Tibial nerve (tissue), 4 donors: ENCODE measurements around the gene PLEKHG4.

Experiments
- EP300 ChIP-seq, 2 donors: sonication (generic); formaldehyde crosslinking; IDR thresholded peaks; one replicate each; pipeline ENCODE4 v1.6.1; 2017; ENCODE audit warnings: antibody characterized with exemption in 2 of 2, mild to moderate bottlenecking in 1 of 2
- POLR2A ChIP-seq, 2 donors: fragments of 450-650 bp; IDR thresholded peaks; one replicate each; pipeline ENCODE4 v1.6.1; 2017; ENCODE audit warnings: antibody characterized with exemption in 2 of 2, mild to moderate bottlenecking in 2 of 2, moderate library complexity in 2 of 2
- TF ChIP-seq, protein P1 (sequence below), 5 experiments: fragments of 200-600 bp in 3 of 5; fragments of 450-650 bp in 2 of 5; sonication (generic) in 3 of 5; IDR thresholded peaks; one replicate each; pipeline ENCODE4 v1.5.1; 2016 to 2019; ENCODE audit warnings: antibody characterized with exemption in 5 of 5, mild to moderate bottlenecking in 3 of 5, moderate library complexity in 2 of 5

DNA sequence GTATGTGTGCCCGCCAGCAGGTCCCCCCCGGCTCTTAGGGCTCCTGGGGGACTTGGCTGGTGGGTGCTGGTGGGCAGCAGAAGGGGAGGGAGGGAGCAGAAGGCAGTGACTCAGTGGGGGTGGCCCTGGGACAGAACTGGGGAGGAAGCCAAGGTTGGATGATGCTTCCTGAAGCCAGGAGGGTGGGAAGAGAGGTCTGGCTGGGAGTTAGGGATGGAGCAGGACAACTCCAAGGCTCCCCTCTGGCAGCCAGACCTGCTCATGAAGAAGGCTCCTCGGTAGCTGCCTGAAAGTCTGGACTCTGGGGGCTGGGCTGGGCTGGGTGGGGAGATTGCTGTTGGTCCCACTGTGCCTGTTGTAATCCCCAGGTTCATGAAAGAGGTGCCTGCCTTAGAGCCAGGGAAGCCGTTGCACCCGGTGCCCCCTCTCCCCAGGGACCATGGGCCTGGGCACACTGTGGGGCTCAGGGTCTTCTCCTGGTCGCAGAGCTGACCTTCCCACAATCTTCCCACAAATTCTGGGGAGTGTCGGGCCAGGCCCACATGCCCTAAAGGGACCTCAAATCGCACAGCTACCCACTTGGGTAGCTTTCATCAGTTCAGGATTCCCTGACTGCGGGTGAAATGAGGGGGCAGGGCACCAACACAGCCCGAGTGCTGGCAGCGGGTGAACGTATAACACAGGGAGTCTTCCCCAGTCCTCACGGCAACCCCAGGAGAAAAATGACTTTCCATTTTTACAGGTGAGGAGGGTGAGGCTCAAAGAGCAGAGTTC is 1.1 kb upstream of the PLEKHG4 start:
- TF ChIP-seq, protein P1, sequence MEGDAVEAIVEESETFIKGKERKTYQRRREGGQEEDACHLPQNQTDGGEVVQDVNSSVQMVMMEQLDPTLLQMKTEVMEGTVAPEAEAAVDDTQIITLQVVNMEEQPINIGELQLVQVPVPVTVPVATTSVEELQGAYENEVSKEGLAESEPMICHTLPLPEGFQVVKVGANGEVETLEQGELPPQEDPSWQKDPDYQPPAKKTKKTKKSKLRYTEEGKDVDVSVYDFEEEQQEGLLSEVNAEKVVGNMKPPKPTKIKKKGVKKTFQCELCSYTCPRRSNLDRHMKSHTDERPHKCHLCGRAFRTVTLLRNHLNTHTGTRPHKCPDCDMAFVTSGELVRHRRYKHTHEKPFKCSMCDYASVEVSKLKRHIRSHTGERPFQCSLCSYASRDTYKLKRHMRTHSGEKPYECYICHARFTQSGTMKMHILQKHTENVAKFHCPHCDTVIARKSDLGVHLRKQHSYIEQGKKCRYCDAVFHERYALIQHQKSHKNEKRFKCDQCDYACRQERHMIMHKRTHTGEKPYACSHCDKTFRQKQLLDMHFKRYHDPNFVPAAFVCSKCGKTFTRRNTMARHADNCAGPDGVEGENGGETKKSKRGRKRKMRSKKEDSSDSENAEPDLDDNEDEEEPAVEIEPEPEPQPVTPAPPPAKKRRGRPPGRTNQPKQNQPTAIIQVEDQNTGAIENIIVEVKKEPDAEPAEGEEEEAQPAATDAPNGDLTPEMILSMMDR (IDR thresholded peaks at IDR 0.05): no peak
- TF ChIP-seq EP300 (IDR thresholded peaks at IDR 0.05) (no peak), POLR2A (IDR thresholded peaks at IDR 0.05) (no peak)
